ENCODE results near the gene MCU.
"Not testable (repeated sequence)": the region's sequence is repeated elsewhere in the genome, so short reads cannot be mapped to it uniquely, and the experiment has no call there.

MCU gene

GRCh38 chr10:72688208-72688651, 3.7 kb upstream of the MCU start:
- DNase-seq: no peak

GRCh38 chr10:72689660-72690059, 2.3 kb upstream of the MCU start:
- peak; percentile 70 for DNase-seq

GRCh38 chr10:72690071-72690755, 1.7 kb upstream of the MCU start:
- DNase-seq: peak; percentile 71

GRCh38 chr10:72691470-72691862, 477 bp upstream of the MCU start:
- DNase-seq: no peak

GRCh38 chr10:72692744-72692993, 726 bp downstream of the MCU start:
- DNase-seq: no peak

GRCh38 chr10:72692994-72693781, 1.2 kb downstream of the MCU start:
- DNase-seq: peak; percentile 48

- DNase-seq: peak; percentile 72
These were observed 2.8 kb downstream of the MCU start for GRCh38 chr10:72694476-72695369.

GRCh38 chr10:72695496-72695895, 3.6 kb downstream of the MCU start:
- DNase-seq: no peak

- DNase-seq: no peak
These were observed 5.8 kb downstream of the MCU start for GRCh38 chr10:72697716-72698115.

- not testable (repeated sequence) for DNase-seq
These were observed 10.5 kb downstream of the MCU start for GRCh38 chr10:72702465-72702864.

GRCh38 chr10:72702868-72703581, 11.1 kb downstream of the MCU start:
- peak; percentile 53 for DNase-seq

GRCh38 chr10:72704117-72704516, 12.2 kb downstream of the MCU start:
- DNase-seq: peak; percentile 27

- DNase-seq: peak; percentile 36
These were observed 17.1 kb downstream of the MCU start for GRCh38 chr10:72709041-72709440.

GRCh38 chr10:72712136-72712535, 20.2 kb downstream of the MCU start:
- DNase-seq: no peak

- no peak for DNase-seq
These were observed 28.1 kb downstream of the MCU start for GRCh38 chr10:72719941-72720592.

- DNase-seq: no peak
These were observed 29.1 kb downstream of the MCU start for GRCh38 chr10:72720814-72721660.

GRCh38 chr10:72727130-72727529, 35.2 kb downstream of the MCU start:
- DNase-seq: no peak

GRCh38 chr10:72728462-72728861, 36.5 kb downstream of the MCU start:
- DNase-seq: peak; percentile 74

GRCh38 chr10:72729528-72729927, 37.6 kb downstream of the MCU start:
- DNase-seq: peak; percentile 31

GRCh38 chr10:72730479-72730878, 38.5 kb downstream of the MCU start:
- no peak for DNase-seq

GRCh38 chr10:72731916-72732419, 40.0 kb downstream of the MCU start:
- DNase-seq: no peak

All from OCI-M1 (cell line).